Globus pallidus (tissue), 1 donor: Measurements from ENCODE around the gene ACSL1.

Source experiments
- DNase-seq: peaks from one replicate; pipeline ENCODE4 v3.0.0-alpha.2; 2015; ENCODE audit warnings: low spot score

The ACSL1 gene

DNA sequence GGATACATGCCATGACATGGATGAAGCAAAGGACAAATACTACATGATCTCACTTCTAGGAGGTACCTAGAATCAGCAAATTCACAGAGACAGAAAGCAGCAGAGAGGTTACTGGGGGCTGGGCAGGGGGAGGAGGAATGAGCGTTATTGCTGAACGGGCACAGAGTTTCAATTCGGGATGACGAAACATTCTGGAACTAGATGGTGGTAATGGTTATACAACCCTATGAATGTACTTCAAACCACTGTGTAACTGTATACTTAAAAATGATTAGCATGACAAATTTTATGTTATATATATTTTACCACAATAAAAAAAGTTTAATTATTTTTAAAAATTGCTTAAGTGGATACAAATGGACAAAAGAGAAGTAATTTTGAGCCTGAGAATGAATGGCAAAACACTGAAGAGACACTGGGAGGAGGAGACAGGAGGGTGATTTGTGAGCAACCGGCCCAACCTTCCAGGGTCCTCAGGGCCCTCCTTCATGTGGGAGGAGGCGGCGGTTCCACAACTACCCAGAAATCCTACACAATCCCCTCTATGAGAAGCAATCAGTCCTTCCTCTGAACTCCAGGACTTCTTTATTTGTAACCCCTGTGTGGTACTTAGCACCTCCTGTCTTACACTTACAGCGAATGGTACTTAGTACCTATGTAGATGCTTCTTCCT lies 14.1 kb downstream of the ACSL1 start:
- no peak for DNase-seq

DNA sequence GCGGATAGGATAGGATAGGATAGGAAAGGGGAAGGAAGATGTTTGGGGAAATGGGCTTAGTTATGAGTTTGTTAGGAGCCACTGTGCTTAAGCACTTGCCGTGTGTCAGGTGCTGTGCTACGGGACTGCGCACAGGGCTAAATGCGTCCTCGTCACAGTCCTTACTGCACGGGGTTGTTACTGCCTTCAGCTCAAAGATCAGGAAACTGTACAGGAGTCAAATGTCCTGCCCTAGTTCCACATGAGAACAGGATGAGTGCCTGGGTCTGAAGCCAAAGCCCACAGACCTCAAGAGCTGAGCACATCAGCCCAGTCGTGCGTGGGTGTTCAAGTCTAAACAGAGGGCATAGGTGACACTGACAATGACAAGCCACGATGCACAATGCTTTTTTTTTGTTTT lies 15.0 kb downstream of the ACSL1 start:
- no peak for DNase-seq

DNA sequence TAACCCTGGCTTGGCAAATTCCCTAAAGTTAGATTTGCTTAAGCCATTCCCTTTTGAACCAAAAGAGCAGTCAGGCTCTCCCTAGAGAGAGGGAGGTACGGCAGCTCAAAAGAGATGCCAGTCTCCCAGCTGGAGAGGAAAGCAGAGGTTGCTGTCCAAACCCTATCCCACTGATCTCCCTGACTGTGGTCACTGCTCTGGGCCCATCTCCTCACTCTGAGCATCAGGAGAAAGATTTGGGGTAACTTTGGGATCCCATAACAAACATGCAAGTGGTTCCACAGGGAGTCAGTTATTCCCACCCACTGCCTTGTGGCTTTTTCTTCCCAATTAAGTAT lies 17.1 kb downstream of the ACSL1 start:
- DNase-seq: no peak

DNA sequence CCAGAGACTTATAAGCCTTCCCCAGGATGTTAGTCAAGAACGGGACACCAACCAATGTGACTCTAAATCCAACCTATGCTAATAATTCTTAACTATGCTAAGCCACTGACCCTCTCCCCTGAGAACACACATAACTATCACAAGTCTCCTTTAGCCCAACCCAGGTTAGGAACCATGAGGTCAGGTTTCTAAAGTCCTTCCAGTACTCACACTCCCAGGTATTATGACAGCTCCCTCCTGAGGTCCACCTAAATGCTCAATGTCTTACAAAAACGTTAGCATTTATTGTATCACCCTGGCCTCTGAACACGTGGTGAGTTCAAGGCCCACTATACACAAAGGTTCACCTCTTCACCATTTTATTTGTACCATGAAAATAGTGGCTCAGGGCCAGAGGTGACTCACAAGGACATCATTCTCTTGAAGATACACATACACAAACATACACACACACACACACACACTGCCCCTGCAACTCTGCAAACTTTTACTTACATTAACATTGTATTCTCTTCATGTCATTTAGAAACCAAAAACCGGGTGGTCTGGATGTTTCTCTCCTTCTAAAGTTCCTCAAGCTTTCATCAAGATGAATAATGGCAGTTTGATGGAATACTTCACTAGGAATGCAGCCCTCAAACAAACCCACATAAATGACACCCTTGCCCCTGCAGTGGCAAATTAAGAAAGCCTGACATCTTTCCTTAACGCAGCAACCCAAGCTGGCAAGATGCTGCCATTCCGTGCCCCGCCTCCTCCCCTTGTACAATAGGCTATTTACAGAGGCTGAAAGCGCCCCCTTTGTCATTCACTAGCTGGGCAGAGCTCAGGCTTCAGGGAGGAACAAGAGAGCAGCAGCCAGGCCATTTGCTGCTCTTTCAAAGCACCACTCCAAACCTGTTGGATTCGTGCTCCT lies 17.7 kb downstream of the ACSL1 start:
- peak; percentile 97 for DNase-seq

DNA sequence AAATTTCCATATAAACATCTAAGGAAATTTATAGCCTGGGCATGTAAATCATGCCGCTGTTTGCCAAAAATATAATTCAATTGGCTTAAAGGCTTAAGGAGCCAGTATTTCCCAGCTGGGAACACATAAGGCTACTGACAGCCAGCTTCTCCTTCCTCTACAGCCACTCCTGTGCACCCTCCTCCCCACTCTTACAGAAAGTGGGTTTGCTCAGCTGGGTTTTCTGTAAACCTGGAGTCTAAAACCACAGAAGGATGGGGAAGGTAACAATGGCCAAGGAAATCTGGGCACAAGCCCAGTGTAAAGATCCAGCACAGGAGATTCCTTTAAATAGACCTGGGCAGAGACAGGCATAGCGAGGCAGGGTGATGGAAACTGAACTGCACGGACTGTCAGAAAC lies 18.5 kb downstream of the ACSL1 start:
- peak; percentile 72 for DNase-seq

DNA sequence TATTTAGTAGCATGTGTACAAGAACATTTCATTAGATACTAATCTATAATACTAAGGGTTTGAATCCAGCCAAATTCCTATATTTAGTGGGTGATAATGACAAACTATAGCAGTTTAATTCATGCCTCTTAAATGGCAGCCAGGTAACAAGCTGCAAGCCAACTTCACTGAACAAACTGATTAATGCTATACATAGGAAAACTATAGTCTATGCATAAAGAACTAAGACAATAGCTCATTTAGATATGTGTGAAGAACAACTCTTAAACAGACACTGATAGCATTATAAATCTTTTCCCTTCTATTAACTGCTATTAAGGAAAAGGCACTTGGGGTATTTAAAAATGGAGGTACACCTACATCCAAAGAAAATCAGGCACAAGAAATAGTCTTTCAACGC lies 19.1 kb downstream of the ACSL1 start:
- DNase-seq: no peak

DNA sequence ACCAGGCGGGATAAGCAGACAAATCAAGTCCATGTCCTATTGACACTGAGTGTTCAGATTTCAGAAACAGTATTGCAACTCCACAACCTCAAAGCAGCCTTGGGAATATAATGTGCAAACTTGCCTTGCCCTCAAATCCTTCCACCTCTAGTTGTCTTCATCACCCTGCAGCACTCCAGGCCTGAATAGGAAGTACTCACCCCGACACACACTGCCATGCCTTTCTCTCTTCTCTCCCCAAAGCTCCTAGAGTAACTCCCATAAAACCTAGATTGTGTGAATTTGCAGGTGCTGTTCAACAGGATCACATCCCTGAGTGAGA lies 19.6 kb downstream of the ACSL1 start:
- DNase-seq: peak; percentile 73

DNA sequence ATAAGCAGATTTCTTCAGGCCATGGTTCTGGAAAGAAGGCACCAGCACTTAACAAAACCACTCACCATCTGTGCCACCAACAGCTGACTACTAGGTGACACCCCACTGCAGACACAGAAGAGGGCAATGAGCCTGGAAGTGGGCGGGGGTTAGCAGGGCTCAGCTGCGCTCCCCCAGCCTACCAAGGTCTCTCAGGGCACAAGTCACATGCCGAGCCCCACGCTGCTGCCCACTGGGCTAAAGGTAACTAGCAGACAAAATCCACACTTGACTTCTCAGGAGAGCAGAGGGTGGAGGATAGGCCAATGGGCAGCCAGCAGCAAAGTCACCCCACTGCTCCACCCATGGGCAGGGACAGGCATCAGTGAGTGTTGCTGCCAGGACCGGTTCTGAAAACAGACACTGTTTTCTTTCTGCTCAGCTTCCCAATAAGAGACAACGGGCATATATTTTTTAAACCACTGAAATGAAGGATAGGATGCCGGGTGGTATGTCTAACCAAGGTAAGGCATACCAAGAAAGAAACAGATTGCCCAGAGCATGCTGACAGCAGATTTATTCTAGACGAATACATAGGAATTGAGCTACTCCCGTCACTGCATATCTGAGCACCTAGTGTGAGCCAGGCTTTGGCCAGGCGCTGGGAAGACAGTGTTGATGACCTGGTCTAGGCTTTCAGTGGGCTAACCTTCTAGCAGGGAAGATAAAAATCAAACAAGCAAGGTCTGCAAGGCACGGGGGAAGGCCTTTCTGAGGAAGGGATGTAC lies 20.1 kb downstream of the ACSL1 start:
- peak; percentile 89 for DNase-seq

DNA sequence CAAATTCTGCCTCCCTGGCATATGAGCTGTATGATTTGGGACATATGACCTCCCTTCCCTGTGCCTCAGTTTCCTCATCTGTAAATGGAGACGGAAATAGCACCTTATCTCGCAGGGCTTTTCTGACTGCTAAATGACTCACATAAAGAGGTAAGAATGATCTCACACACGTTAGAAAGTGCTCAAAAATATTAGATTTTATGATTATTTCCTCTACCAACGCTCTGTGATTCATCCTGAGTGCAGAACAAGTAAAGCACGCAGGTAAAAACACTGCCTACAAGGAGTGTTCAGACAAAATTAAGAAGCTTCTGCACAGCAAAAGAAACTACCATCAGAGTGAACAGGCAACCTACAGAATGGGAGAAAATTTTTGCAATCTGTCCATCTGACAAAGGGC lies 21.1 kb downstream of the ACSL1 start:
- no peak for DNase-seq

DNA sequence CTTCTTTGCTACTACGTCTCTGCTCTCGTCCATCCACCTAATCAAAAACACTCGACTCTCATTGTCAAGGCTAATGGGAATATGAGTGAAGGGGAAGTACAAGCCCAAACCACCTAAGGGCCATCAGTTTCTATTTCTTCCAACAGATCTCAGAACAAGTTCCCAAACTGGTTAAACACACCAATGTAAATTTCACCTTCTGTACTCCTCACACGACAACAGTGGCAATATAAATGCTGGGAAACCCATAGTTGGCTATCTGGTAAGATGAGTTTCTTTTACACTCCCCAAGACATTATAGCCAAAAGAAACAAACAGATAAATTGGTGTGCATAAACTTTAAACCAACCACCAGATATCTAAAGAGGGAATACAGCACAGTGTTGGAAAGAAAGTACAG lies 21.9 kb downstream of the ACSL1 start:
- no peak for DNase-seq

DNA sequence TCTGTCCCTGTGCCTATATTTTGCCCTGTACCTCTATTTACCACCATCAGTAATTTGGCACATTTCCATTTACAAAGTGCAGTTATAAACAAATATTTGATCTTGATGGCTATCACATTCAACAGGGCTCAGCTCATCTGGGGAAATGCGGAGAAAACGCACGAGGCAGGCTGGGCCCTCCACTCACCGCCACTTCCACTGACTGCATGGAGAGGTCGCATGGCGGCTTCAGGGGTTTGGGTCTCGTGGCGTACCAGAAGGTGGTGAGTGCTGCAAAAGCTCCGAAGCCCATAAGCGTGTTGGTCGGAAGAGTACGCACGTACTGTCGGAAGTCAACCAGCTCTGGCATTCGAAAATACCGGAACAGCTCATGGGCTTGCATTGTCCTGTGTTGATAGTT lies 22.6 kb downstream of the ACSL1 start:
- DNase-seq: no peak

DNA sequence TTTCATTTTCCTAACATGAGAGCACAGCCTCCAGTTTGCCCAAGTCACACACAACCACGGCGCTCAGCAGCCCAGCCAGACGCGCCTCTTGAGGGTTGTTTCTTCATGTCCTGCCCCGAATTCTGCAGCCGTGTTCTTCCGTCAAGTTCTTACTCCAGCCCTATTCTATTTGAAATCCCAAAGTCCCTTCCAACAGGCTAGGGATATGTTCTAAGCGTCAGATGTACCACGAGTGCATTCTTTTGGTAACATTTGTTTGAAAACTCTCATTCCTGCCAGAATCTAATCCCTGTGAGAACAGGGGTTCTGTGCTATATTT lies 23.1 kb downstream of the ACSL1 start:
- DNase-seq: no peak

DNA sequence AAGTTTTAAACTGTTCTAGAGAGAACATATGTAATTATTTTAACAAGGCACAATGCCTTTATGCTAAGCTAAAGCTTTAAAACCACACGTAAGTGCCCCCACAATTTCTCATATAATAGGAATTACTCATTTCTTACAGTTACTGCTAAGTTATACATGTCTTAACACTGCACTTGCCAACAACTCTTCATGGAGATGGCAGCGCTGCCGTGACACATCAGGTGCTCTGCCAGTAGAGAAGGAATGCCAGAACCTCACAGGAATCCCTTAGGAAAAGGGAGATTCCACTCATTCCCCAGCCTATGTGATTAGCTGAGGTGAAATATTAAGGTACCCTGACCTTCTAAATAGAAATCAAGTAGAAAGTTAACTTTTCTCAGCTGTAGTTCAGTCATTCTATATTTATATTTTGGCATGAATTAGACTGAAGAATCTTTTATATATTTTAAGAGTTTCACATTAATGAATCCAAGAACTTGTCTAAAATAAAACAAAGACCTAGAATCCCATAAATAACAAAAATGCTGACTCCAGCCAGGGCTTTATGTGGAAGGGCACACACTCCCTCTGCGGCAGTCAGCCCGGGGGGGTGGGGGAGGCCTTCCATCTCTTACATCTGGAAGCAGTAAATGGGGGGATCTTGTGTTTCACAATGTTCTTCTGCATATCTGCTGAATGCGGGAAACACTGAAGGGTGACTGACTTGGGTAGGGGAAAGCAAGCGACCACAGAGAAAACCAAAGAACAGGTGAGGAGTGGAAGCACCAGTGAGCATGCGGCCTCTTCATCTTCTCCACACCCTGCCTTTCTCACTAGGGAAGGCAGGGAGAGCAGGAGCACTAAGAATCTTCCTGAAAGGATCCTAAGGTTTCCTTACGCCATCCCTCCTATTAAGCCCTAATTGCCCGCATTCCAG lies 23.7 kb downstream of the ACSL1 start:
- no peak for DNase-seq

DNA sequence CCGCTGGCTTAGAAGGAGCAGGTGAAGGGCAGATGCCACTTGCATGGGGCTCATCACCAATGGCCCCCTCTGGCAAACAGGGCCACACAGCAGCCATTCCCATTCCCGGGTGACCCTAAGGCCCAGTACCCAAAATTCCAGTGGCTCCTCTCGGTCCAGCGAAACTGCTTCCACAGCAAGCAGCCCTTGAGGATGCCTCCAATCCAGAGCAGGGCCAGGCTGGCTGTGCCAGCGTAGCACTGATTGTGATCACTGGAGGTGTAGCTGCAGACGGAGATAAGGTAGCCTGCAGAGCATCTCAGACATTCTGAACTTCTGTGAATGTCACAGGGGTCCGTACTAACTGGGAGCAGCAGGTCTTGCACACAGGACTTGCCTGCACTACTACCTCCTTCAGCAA lies 27.3 kb downstream of the ACSL1 start:
- DNase-seq: no peak

DNA sequence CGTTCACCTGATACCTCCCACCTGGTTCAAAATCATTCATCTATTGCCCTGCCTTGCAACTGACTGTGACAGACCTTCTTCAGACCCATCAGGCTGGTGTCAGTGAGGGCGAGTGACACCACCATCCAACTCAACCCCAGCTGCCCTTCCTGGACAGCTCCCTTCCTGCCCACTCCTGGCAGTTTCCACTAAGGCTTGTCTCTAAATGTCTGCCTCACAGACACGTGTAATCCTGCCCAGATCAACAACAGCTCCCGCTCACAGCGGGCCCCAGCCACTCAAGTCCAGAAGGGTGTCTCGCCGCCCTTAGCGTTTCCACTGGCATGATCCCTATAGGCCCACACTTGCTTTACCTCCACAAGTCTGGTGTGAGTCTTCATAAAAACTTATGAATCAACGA lies 28.9 kb downstream of the ACSL1 start:
- DNase-seq: no peak

DNA sequence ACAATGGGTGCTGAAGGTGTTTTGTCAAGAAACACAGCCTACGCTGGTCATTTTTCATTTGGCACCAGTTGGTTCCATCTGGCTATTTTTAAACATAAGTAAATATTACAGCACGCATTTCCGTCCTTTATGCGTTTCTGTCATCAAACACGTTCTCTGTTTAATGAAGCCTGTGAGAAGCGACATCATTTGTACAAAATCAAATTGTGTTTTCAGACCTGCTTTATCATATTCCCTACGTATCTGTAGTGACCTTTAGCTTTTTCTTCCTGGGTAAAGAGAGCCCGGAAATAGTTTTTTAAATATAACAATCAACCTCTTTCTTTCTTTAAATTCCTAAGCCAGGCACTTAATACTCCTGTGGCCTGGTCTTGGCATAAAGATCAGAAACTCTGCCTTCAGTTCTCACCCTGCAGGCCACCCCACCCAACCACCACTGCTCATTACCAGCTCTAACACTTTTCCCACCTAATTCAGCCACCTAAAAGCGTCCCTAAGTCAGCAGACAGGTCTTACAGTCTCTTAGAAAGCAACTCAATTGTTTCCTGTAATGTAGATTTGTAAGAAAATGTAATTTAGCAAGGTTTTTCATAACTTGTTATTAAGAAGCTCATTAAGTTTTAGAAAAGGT lies 30.4 kb downstream of the ACSL1 start:
- no peak for DNase-seq

DNA sequence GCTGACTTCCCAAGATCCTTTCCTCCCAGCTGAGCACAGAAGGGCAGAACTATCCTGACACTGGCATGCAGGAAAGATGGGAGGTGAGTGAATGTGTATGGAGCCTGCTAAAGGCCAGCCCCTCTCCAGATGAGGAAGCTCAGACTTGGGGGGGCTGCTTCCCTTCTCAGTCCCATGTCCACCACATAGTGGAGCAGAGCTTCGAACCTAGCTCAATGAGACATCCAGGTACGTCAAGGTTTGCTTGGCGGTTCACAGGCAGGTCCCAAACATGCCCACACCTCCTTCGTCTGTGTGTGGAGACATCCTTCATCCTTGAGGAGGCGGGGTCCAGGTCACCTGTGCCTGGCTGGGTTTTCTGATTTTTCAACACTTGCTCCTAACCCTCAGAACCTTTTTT lies 31.3 kb downstream of the ACSL1 start:
- no peak for DNase-seq

DNA sequence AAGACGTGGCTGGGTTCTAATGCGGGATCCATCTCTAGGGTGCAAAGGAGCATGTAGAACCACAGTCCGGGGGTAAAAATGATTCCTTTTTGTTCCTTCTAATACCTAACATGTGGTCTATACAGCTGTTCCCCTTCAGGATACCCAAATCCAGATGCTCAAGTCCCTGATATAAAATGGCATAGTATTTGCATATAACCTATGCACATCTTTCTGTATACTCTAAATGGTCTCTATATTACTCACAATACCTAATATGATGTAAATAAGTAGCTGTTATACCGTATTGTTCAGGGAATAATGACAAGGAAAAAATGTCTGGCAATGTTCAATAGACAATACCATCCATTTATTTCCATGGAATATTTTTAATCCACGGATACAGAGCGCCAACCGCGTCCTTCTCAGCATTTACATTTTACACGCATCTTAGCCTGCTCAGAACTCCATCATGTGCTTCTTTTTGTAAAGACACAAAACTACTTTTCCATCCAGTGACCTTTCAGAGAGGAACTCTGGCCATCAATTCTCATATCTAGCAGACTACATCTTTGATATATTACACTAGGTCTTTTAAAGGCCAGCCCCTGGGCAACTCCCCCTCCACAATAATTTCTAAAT lies 31.9 kb downstream of the ACSL1 start:
- no peak for DNase-seq

DNA sequence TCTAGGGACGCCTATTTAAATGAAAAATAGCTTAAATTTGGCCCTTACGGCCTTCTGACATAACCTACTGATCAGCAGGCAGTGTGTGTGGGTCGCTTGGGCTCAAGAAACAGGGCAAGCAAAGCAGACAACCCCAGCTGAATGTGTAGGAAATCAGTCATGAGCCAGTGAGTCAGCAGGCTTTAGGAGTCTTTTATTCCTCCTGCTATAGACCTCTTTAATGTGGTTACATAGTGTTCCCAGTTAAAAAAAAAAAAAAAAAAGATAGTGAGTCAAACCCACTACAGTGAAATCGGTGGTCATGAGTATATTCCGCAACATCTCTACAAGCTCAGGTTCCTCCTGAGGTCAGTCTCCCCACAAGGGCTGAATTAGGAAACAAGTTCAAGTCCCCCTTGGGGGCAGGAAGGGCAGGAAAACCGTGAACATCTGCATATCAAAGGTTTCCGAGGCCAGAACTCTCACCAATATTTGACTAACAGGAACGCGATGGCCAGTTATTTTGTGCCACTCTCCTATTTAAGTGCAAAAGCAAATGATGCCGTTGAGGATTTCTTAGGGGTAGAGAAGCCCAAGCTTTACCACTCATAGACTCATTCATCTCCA lies 32.7 kb downstream of the ACSL1 start:
- DNase-seq: peak; percentile 39

DNA sequence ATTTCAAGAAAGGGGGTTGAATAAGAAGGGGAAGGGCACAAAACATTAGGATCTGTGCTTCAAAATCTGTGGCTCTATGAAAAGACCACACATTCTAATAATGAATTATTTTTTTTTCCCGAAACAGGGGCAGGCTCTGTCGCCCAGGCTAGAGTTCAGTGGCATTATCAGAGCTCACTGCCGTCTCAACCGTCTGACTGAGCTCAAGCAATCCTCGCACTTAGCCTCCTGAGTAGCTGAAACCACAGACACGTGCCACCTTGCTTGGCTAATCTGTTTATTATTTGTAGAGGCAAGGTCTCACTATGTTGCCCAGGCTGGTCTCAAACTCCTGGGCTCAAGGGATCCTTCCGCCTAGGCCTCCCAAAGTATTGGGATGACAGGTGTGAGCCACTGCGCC lies 33.4 kb downstream of the ACSL1 start:
- no peak for DNase-seq

DNA sequence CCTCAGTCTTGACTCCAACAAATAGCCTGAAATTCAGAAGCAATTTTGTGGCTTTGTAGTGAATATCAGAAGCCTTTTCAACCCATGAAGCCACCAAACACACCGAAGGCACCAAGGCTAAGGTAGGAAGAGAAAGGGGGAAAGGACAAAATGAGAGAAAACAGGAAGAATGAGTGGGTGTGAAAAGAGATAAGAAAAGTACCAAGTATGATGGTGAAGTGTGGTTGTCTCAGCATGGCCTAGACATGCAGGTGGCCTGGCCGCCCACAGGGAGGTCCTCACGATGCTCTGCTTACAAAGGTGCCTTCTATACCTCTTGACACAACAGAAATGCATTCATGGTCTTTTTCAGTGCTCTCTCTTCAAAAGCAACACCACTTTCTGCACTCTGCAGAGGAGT lies 34.9 kb downstream of the ACSL1 start:
- no peak for DNase-seq
